HUES64 (cell line): ENCODE data around the gene PKD2L2.
"Not testable (repeated sequence)": the region's sequence is repeated elsewhere in the genome, so short reads cannot be mapped to it uniquely, and the experiment has no call there.

ENCODE experiments used
- H3K27ac ChIP-seq: 2 replicates; pipeline ENCODE4 v1.7.0; 2013; ENCODE audit warnings: low read depth, low read length, inconsistent platforms
- H3K27me3 ChIP-seq: 2 replicates; pipeline ENCODE4 v1.6.1; 2013; ENCODE audit warnings: mild to moderate bottlenecking, low read length; ENCODE audit not compliant: insufficient read depth
- H3K36me3 ChIP-seq: 2 replicates; pipeline ENCODE4 v1.6.1; 2013; ENCODE audit warnings: mild to moderate bottlenecking, low read length; ENCODE audit not compliant: insufficient read depth
- H3K4me1 ChIP-seq: 2 replicates; pipeline ENCODE4 v1.6.1; 2013; ENCODE audit warnings: mild to moderate bottlenecking, low read length, moderate library complexity; ENCODE audit not compliant: insufficient read depth
- H3K4me3 ChIP-seq: 2 replicates; pipeline ENCODE4 v1.5.1; 2013; ENCODE audit warnings: mild to moderate bottlenecking, low read length, moderate library complexity
- H3K9ac ChIP-seq: 2 replicates; pipeline ENCODE4 v1.6.1; 2013; ENCODE audit warnings: mild to moderate bottlenecking, low read depth, low read length
- H3K9me3 ChIP-seq: 2 replicates; pipeline ENCODE4 v1.6.1; 2013; ENCODE audit warnings: low read depth, low read length; ENCODE audit not compliant: insufficient read depth
- whole genome bisulfite sequencing: fragments of 150-250, 120-280 bp; methylation state at CpG from one replicate; pipeline ENCODE4 v1.1.7; 2013; ENCODE audit warnings: missing lambda C conversion rate; 5-methylcytosine and 5-hydroxymethylcytosine counted together

PKD2L2 gene

GRCh38 chr5:137959488-137959887 is 70.2 kb downstream of the PKD2L2 start:
- Histone ChIP-seq H3K4me3 (no peak overlapping the region), H3K36me3 (peaks cover 82% of the 10 kb centered on the region), H3K4me1 (no peaks in the 10 kb centered on the region), H3K9me3 (no peaks in the 10 kb centered on the region), H3K9ac (no peak overlapping the region), H3K27ac (no peak overlapping the region; the same call in 1 of the 2 replicates), H3K27me3 (no peaks in the 10 kb centered on the region)
- 95% methylated on average over 4 of the region's 4 CpGs for WGBS

GRCh38 chr5:137960141-137960540 is 70.9 kb downstream of the PKD2L2 start:
- no peak overlapping the region for H3K9ac ChIP-seq
- H3K4me3 ChIP-seq = no peak overlapping the region
- no peak overlapping the region for H3K27ac ChIP-seq
- no peaks in the 10 kb centered on the region for H3K27me3 ChIP-seq
- H3K36me3 ChIP-seq = peaks cover 78% of the 10 kb centered on the region
- no peaks in the 10 kb centered on the region for H3K4me1 ChIP-seq
- WGBS = 92% methylated on average over 2 of the region's 2 CpGs
- no peaks in the 10 kb centered on the region for H3K9me3 ChIP-seq

- H3K27me3 ChIP-seq = no peaks in the 10 kb centered on the region
Measured at GRCh38 chr5:137960819-137961218, 71.6 kb downstream of the PKD2L2 start.

GRCh38 chr5:137970384-137970783 is 81.1 kb downstream of the PKD2L2 start:
- not testable (repeated sequence) for H3K9ac ChIP-seq, H3K27ac ChIP-seq, H3K4me1 ChIP-seq, H3K27me3 ChIP-seq, H3K4me3 ChIP-seq
- peaks cover 12% of the 10 kb centered on the region for H3K9me3 ChIP-seq
- 96% methylated on average over 3 of the region's 4 CpGs for WGBS
- peaks cover 38% of the 10 kb centered on the region for H3K36me3 ChIP-seq

More at GRCh38 chr5:137960819-137961218, 71.6 kb downstream of the PKD2L2 start:
- H3K27ac ChIP-seq = no peak overlapping the region
- peaks cover 80% of the 10 kb centered on the region for H3K36me3 ChIP-seq
- H3K9ac ChIP-seq = no peak overlapping the region
- H3K4me1 ChIP-seq = no peaks in the 10 kb centered on the region
- no peak overlapping the region for H3K4me3 ChIP-seq
- 100% methylated on average over 3 of the region's 3 CpGs for WGBS
- no peaks in the 10 kb centered on the region for H3K9me3 ChIP-seq

- H3K9me3 ChIP-seq = 0 out of 2 replicates have a peak, but pooled peaks cover 2% of the 10 kb centered on the region
- H3K9ac ChIP-seq = no peak overlapping the region
- no peak overlapping the region for H3K4me3 ChIP-seq
- no peak overlapping the region for H3K27ac ChIP-seq
- no peaks in the 10 kb centered on the region for H3K4me1 ChIP-seq
- peaks cover 45% of the 10 kb centered on the region for H3K36me3 ChIP-seq
- WGBS = 95% methylated on average over 3 of the region's 3 CpGs
- no peaks in the 10 kb centered on the region for H3K27me3 ChIP-seq
Measured at GRCh38 chr5:137975208-137975607, 86.0 kb downstream of the PKD2L2 start.

- Histone ChIP-seq H3K4me1 (no peaks in the 10 kb centered on the region), H3K27ac (no peak overlapping the region), H3K9ac (no peak overlapping the region), H3K36me3 (peaks cover 50% of the 10 kb centered on the region), H3K4me3 (no peak overlapping the region), H3K27me3 (no peaks in the 10 kb centered on the region), H3K9me3 (no peaks in the 10 kb centered on the region)
- 89% methylated on average over 5 of the region's 5 CpGs for WGBS
Measured at GRCh38 chr5:137989419-137989818, 100.2 kb downstream of the PKD2L2 start.
